ENCODE data around the gene ARHGEF28. TPM values are rescaled to one million over a fixed set of nuclear protein-coding genes. Genes with fewer than 3 reads are reported as not detected.

The ARHGEF28 gene
- total and polyA plus RNA-seq, 10 of the 15 experiments (the other 5 are each of a cell fraction or from before 2014, with no cell fraction given), result 0.10 to 0.72 (median 0.22) TPM; not detected in 2

GRCh38 chr5:73654819-73655318, 28.9 kb downstream of the ARHGEF28 start (continued):
- TF ChIP-seq, protein P1, sequence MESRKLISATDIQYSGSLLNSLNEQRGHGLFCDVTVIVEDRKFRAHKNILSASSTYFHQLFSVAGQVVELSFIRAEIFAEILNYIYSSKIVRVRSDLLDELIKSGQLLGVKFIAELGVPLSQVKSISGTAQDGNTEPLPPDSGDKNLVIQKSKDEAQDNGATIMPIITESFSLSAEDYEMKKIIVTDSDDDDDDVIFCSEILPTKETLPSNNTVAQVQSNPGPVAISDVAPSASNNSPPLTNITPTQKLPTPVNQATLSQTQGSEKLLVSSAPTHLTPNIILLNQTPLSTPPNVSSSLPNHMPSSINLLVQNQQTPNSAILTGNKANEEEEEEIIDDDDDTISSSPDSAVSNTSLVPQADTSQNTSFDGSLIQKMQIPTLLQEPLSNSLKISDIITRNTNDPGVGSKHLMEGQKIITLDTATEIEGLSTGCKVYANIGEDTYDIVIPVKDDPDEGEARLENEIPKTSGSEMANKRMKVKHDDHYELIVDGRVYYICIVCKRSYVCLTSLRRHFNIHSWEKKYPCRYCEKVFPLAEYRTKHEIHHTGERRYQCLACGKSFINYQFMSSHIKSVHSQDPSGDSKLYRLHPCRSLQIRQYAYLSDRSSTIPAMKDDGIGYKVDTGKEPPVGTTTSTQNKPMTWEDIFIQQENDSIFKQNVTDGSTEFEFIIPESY (IDR thresholded peaks at IDR 0.05), result no peak
- TF ChIP-seq, protein P2, sequence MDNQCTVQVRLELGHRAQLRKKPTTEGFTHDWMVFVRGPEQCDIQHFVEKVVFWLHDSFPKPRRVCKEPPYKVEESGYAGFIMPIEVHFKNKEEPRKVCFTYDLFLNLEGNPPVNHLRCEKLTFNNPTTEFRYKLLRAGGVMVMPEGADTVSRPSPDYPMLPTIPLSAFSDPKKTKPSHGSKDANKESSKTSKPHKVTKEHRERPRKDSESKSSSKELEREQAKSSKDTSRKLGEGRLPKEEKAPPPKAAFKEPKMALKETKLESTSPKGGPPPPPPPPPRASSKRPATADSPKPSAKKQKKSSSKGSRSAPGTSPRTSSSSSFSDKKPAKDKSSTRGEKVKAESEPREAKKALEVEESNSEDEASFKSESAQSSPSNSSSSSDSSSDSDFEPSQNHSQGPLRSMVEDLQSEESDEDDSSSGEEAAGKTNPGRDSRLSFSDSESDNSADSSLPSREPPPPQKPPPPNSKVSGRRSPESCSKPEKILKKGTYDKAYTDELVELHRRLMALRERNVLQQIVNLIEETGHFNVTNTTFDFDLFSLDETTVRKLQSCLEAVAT (IDR thresholded peaks at IDR 0.05), result no peak
- TF ChIP-seq NR2F1 (conservative IDR thresholded peaks at IDR 0.05), result no peak
- no peak for TF ChIP-seq CEBPB (IDR thresholded peaks at IDR 0.05; ENCODE audit: borderline replicate concordance in 1 of 2, low read depth in 2 of 2, low read length in 2 of 2)
- TF ChIP-seq HDAC2 (IDR thresholded peaks at IDR 0.05), result no peak
- no peak for TF ChIP-seq CBX5 (IDR thresholded peaks at IDR 0.05; ENCODE audit: low read depth)
- no peak for TF ChIP-seq TCF3 (IDR thresholded peaks at IDR 0.05; ENCODE audit: borderline replicate concordance, insufficient read depth, low read depth, low read length)
- 0 out of 4 replicates have a peak, but pooled peaks of 1 of the 2 experiments have one; percentile 1 for TF ChIP-seq BHLHE40 (IDR thresholded peaks at IDR 0.05; ENCODE audit: borderline replicate concordance in 1 of 2, low read depth in 2 of 2, low read length in 1 of 2)
- TF ChIP-seq HDAC6 (IDR thresholded peaks at IDR 0.05; ENCODE audit: unreplicated experiment), result no peak
- TF ChIP-seq POLR2A (IDR thresholded peaks at IDR 0.05; ENCODE audit: low read depth, low read length), result no peak
- TF ChIP-seq ZNF207 (IDR thresholded peaks at IDR 0.05; ENCODE audit: borderline replicate concordance), result no peak
- no peak for TF ChIP-seq EZH2 (IDR thresholded peaks at IDR 0.05; ENCODE audit: borderline replicate concordance, control insufficient read depth, low read depth, low read length)
- TF ChIP-seq SPI1 (IDR thresholded peaks at IDR 0.05; ENCODE audit: borderline replicate concordance, insufficient read depth, low read depth, low read length), result no peak
- TF ChIP-seq CREB1 (IDR thresholded peaks at IDR 0.05; ENCODE audit: low read depth), result no peak
- TF ChIP-seq ZNF384 (IDR thresholded peaks at IDR 0.05; ENCODE audit: borderline replicate concordance, low read depth, low read length), result no peak
- TF ChIP-seq, protein P3, sequence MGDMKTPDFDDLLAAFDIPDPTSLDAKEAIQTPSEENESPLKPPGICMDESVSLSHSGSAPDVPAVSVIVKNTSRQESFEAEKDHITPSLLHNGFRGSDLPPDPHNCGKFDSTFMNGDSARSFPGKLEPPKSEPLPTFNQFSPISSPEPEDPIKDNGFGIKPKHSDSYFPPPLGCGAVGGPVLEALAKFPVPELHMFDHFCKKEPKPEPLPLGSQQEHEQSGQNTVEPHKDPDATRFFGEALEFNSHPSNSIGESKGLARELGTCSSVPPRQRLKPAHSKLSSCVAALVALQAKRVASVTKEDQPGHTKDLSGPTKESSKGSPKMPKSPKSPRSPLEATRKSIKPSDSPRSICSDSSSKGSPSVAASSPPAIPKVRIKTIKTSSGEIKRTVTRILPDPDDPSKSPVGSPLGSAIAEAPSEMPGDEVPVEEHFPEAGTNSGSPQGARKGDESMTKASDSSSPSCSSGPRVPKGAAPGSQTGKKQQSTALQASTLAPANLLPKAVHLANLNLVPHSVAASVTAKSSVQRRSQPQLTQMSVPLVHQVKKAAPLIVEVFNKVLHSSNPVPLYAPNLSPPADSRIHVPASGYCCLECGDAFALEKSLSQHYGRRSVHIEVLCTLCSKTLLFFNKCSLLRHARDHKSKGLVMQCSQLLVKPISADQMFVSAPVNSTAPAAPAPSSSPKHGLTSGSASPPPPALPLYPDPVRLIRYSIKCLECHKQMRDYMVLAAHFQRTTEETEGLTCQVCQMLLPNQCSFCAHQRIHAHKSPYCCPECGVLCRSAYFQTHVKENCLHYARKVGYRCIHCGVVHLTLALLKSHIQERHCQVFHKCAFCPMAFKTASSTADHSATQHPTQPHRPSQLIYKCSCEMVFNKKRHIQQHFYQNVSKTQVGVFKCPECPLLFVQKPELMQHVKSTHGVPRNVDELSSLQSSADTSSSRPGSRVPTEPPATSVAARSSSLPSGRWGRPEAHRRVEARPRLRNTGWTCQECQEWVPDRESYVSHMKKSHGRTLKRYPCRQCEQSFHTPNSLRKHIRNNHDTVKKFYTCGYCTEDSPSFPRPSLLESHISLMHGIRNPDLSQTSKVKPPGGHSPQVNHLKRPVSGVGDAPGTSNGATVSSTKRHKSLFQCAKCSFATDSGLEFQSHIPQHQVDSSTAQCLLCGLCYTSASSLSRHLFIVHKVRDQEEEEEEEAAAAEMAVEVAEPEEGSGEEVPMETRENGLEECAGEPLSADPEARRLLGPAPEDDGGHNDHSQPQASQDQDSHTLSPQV (IDR thresholded peaks at IDR 0.05), result 0 out of 2 replicates have a peak, but pooled peaks have one; percentile 10
- TF ChIP-seq ETV6 (conservative IDR thresholded peaks at IDR 0.05 in 1 of 2, IDR thresholded peaks at IDR 0.05 in 1 of 2; ENCODE audit: borderline replicate concordance in 1 of 2, low read depth in 1 of 2), result no peak
- TF ChIP-seq IKZF1 (conservative IDR thresholded peaks at IDR 0.05), result no peak
- no peak for TF ChIP-seq BRCA1 (IDR thresholded peaks at IDR 0.05; ENCODE audit: low read depth, low read length)
- no peak for TF ChIP-seq HDGF (IDR thresholded peaks at IDR 0.05)
- peak; percentile 11; the same call in 1 of the 2 replicates for TF ChIP-seq RAD21 (IDR thresholded peaks at IDR 0.05; ENCODE audit: insufficient read depth, low read depth, low read length)
- TF ChIP-seq SMARCA5 (IDR thresholded peaks at IDR 0.05), result no peak
- no peak for TF ChIP-seq FOXK2 (IDR thresholded peaks at IDR 0.05)
- 0 out of 2 replicates have a peak, but pooled peaks have one; percentile 22 for TF ChIP-seq JUNB (IDR thresholded peaks at IDR 0.05)
- TF ChIP-seq ZNF622 (IDR thresholded peaks at IDR 0.05), result no peak
- no peak for TF ChIP-seq ATF7 (IDR thresholded peaks at IDR 0.05; ENCODE audit: low read depth)

All from GM12878 (cell line).